Hematopoietic multipotent progenitor cell treated with erythropoietin and hydrocortisone succinate and interleukin-3 and kit ligand, for 8 days (in vitro differentiated cells): ENCODE measurements around the gene SERPINB6.
A peak's percentile ranks its signal among the peaks of the same experiment; 100 is the strongest.
"Not testable (repeated sequence)": the region's sequence is repeated elsewhere in the genome, so short reads cannot be mapped to it uniquely, and the experiment has no call there.

Experiments
- DNase-seq: peaks from one replicate; pipeline ENCODE4 v3.0.0-alpha.2; 2015

SERPINB6 gene

GRCh38 chr6:2953098-2953497 is 18.3 kb downstream of the SERPINB6 start:
- DNase-seq, result no peak

- DNase-seq, result peak; percentile 83
Measured at GRCh38 chr6:2952557-2953095, 18.7 kb downstream of the SERPINB6 start.

GRCh38 chr6:2951728-2952127 is 19.6 kb downstream of the SERPINB6 start:
- DNase-seq, result no peak

GRCh38 chr6:2950713-2951112 is 20.7 kb downstream of the SERPINB6 start:
- no peak for DNase-seq

GRCh38 chr6:2949536-2950083 is 21.8 kb downstream of the SERPINB6 start:
- no peak for DNase-seq

- DNase-seq, result no peak
Measured at GRCh38 chr6:2949121-2949520, 22.2 kb downstream of the SERPINB6 start.

GRCh38 chr6:2948228-2949025 is 22.9 kb downstream of the SERPINB6 start:
- DNase-seq, result no peak

GRCh38 chr6:2947445-2947844 is 23.9 kb downstream of the SERPINB6 start:
- no peak for DNase-seq

- DNase-seq, result no peak
Measured at GRCh38 chr6:2945153-2945452, 26.3 kb downstream of the SERPINB6 start.

- DNase-seq, result no peak
Measured at GRCh38 chr6:2944405-2945152, 26.8 kb downstream of the SERPINB6 start.

GRCh38 chr6:2943564-2943955 is 27.8 kb downstream of the SERPINB6 start:
- DNase-seq, result no peak

- DNase-seq, result no peak
Measured at GRCh38 chr6:2942914-2943563, 28.3 kb downstream of the SERPINB6 start.

GRCh38 chr6:2942116-2942515 is 29.3 kb downstream of the SERPINB6 start:
- DNase-seq, result not testable (repeated sequence)

- no peak for DNase-seq
Measured at GRCh38 chr6:2940851-2941250, 30.5 kb downstream of the SERPINB6 start.

GRCh38 chr6:2940010-2940850 is 31.1 kb downstream of the SERPINB6 start:
- DNase-seq, result peak; percentile 32

- no peak for DNase-seq
Measured at GRCh38 chr6:2939315-2940009, 31.9 kb downstream of the SERPINB6 start.

- no peak for DNase-seq
Measured at GRCh38 chr6:2938632-2939083, 32.7 kb downstream of the SERPINB6 start.

- DNase-seq, result no peak
Measured at GRCh38 chr6:2938004-2938631, 33.2 kb downstream of the SERPINB6 start.

GRCh38 chr6:2937627-2938003 is 33.8 kb downstream of the SERPINB6 start:
- DNase-seq, result no peak

GRCh38 chr6:2935566-2936291 is 35.6 kb downstream of the SERPINB6 start:
- DNase-seq, result no peak

- no peak for DNase-seq
Measured at GRCh38 chr6:2934057-2934456, 37.3 kb downstream of the SERPINB6 start.
